ENCODE results near the gene KSR2. TPM values are rescaled to one million over a fixed set of nuclear protein-coding genes. Genes with fewer than 3 reads are reported as not detected.

The KSR2 gene
- total RNA-seq, 1 experiment from 2014 or later = 0.15 TPM

DNA sequence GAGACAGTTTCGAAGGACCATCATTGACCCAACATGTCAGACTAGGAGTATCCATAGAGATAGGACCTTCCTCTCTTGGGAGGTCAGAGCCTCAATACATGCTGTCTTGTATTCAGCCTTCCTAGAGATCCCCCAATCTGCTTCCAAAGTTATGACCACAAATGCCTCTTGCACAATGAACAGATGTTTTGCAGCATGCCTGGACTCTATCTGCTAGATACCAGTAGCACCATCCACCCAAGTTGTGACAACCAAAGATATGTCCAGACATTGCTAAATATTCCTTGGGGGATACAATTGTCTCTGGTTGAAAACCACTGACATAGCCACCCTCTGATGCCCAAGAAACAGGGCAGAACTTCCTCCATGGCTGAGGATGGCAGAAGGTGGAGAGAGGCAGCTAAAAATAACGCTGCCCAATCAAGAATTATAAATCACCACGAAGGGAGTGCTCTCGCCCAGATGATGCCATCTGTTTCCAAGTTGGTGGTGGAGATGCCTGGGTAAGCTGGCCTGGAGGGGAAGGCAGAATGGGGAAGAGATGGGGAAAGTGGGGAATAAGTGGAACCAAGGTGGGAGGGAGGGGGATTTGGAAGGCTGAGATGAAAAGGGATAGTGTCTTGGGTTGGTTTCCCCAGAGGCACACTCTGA lies 564.5 kb downstream of the KSR2 start:
- Histone ChIP-seq H3K4me3 (ENCODE audit: low read depth in 2 of 2, low read length in 2 of 2) (no peak overlapping the region), H3K27ac (ENCODE audit: low read length) (no peak overlapping the region), H3K27me3 (ENCODE audit: control insufficient read depth, insufficient read depth, low read length) (no peaks in the 10 kb centered on the region), H3K9me3 (ENCODE audit: control insufficient read depth, insufficient read depth, low read depth, low read length) (no peaks in the 10 kb centered on the region), H3K36me3 (ENCODE audit: control insufficient read depth, insufficient read depth, low read length) (no peaks in the 10 kb centered on the region), H3K4me1 (ENCODE audit: control insufficient read depth, insufficient read depth, low read length) (no peaks in the 10 kb centered on the region)
- POLR2A ChIA-PET = no interaction called here
- in situ Hi-C loops (cut with HindIII; ENCODE audit: low pct_unique_long_range_greater_than_20kb, low sequenced_read_pairs) = no loop called here
- no peak for ATAC-seq
- no peak for DNase-seq (ENCODE audit: low read depth, low spot score)
- no TSS peak for BruUV-seq (replicated peaks)
- intact Hi-C loops (cut with micrococcal nuclease; ENCODE audit: unreplicated experiment) = no loop called here
- CTCF ChIA-PET = no interaction called here
- TF ChIP-seq, protein P1, sequence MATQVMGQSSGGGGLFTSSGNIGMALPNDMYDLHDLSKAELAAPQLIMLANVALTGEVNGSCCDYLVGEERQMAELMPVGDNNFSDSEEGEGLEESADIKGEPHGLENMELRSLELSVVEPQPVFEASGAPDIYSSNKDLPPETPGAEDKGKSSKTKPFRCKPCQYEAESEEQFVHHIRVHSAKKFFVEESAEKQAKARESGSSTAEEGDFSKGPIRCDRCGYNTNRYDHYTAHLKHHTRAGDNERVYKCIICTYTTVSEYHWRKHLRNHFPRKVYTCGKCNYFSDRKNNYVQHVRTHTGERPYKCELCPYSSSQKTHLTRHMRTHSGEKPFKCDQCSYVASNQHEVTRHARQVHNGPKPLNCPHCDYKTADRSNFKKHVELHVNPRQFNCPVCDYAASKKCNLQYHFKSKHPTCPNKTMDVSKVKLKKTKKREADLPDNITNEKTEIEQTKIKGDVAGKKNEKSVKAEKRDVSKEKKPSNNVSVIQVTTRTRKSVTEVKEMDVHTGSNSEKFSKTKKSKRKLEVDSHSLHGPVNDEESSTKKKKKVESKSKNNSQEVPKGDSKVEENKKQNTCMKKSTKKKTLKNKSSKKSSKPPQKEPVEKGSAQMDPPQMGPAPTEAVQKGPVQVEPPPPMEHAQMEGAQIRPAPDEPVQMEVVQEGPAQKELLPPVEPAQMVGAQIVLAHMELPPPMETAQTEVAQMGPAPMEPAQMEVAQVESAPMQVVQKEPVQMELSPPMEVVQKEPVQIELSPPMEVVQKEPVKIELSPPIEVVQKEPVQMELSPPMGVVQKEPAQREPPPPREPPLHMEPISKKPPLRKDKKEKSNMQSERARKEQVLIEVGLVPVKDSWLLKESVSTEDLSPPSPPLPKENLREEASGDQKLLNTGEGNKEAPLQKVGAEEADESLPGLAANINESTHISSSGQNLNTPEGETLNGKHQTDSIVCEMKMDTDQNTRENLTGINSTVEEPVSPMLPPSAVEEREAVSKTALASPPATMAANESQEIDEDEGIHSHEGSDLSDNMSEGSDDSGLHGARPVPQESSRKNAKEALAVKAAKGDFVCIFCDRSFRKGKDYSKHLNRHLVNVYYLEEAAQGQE (IDR thresholded peaks at IDR 0.05; ENCODE audit: insufficient read depth in 1 of 2, low read depth in 2 of 2, low read length in 1 of 2) = no peak
- TF ChIP-seq POLR2AphosphoS5 (IDR thresholded peaks at IDR 0.05; ENCODE audit: low read depth, low read length) = no peak
- TF ChIP-seq, protein P2, sequence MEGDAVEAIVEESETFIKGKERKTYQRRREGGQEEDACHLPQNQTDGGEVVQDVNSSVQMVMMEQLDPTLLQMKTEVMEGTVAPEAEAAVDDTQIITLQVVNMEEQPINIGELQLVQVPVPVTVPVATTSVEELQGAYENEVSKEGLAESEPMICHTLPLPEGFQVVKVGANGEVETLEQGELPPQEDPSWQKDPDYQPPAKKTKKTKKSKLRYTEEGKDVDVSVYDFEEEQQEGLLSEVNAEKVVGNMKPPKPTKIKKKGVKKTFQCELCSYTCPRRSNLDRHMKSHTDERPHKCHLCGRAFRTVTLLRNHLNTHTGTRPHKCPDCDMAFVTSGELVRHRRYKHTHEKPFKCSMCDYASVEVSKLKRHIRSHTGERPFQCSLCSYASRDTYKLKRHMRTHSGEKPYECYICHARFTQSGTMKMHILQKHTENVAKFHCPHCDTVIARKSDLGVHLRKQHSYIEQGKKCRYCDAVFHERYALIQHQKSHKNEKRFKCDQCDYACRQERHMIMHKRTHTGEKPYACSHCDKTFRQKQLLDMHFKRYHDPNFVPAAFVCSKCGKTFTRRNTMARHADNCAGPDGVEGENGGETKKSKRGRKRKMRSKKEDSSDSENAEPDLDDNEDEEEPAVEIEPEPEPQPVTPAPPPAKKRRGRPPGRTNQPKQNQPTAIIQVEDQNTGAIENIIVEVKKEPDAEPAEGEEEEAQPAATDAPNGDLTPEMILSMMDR (IDR thresholded peaks at IDR 0.05) = no peak

DNA sequence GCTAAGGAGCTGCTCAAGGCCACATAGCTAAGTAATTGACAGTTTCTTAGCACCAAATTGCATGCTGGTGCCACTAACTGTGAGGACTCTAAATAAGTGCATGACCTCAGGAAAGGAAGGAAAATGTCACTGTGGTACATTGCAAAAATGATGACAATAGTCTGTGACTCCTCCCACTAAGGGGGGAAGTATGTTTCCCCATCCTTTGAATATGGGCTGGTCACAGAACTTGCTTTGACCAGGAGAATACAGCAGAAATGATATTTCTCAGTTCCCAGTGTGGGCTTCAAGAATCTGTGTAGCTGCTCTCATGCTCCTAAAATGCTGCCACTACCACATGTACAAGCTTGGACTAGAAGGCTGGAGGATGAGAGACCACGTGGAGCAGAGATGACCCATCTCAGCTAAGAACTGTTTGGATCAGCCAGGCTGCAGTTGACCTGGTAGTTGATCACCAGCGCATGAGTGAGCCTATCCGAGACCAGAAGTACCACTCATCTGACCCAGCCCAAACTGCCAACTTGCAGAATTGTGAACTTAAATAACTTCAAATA lies 565.1 kb downstream of the KSR2 start:
- Histone ChIP-seq H3K27ac (ENCODE audit: low read length) (no peak overlapping the region), H3K4me1 (ENCODE audit: control insufficient read depth, insufficient read depth, low read length) (no peaks in the 10 kb centered on the region), H3K4me3 (ENCODE audit: low read depth in 2 of 2, low read length in 2 of 2) (no peak overlapping the region), H3K9me3 (ENCODE audit: control insufficient read depth, insufficient read depth, low read depth, low read length) (no peaks in the 10 kb centered on the region), H3K36me3 (ENCODE audit: control insufficient read depth, insufficient read depth, low read length) (no peaks in the 10 kb centered on the region), H3K27me3 (ENCODE audit: control insufficient read depth, insufficient read depth, low read length) (no peaks in the 10 kb centered on the region)
- ATAC-seq (no peak), DNase-seq (ENCODE audit: low read depth, low spot score) (no peak)
- BruUV-seq (replicated peaks) = no TSS peak
- TF ChIP-seq, protein P1 (IDR thresholded peaks at IDR 0.05; ENCODE audit: insufficient read depth in 1 of 2, low read depth in 2 of 2, low read length in 1 of 2) = no peak
- TF ChIP-seq SIN3A (IDR thresholded peaks at IDR 0.05; ENCODE audit: borderline replicate concordance, insufficient read depth, low read depth, low read length) (no peak), TCF7L2 (IDR thresholded peaks at IDR 0.05; ENCODE audit: low read depth, low read length) (no peak), POLR2AphosphoS5 (IDR thresholded peaks at IDR 0.05; ENCODE audit: low read depth, low read length) (no peak)
- TF ChIP-seq, protein P2 (IDR thresholded peaks at IDR 0.05) = no peak
- in situ Hi-C loops (cut with HindIII; ENCODE audit: low pct_unique_long_range_greater_than_20kb, low sequenced_read_pairs) (no loop called here), intact Hi-C loops (cut with micrococcal nuclease; ENCODE audit: unreplicated experiment) (no loop called here)
- POLR2A ChIA-PET = no interaction called here
- CTCF ChIA-PET = interaction anchor here (0.6 kb wide), 1 partner anchor 875 kb away, joined by 3 read pairs; no protein-coding TSS in a partner anchor
